SK-N-SH treated with all-trans-retinoic acid at 6 μM for 48 hours (cell line): ENCODE measurements around the gene AGPAT3.

ENCODE experiments used
- ATAC-seq: fragments of 200-7000 bp; cut with Tn5 transposase; 3 replicates; pipeline ENCODE4 v1.9.1; 2020; ENCODE audit warnings: mild to moderate bottlenecking, moderate library complexity
- ARNTL ChIP-seq: fragments of 450-650 bp; formaldehyde crosslinking; IDR thresholded peaks from 2 replicates; pipeline ENCODE4 v1.5.0; 2020; ENCODE audit warnings: low read depth, mild to moderate bottlenecking, moderate library complexity, borderline replicate concordance
- BACH2 ChIP-seq: fragments of 250-450 bp; sonication (Bioruptor Pico); IDR thresholded peaks from 2 replicates; pipeline ENCODE4 v1.9.0; 2021; ENCODE audit warnings: mild to moderate bottlenecking, borderline replicate concordance
- CSDC2 ChIP-seq: fragments of 250-450 bp; sonication (Bioruptor Pico); IDR thresholded peaks from 2 replicates; pipeline ENCODE4 v1.5.0; 2020; ENCODE audit warnings: mild to moderate bottlenecking, moderate library complexity
- CSRNP3 ChIP-seq: fragments of 250-450 bp; sonication (Bioruptor Pico); IDR thresholded peaks from 2 replicates; pipeline ENCODE4 v1.5.1; 2021; ENCODE audit warnings: mild to moderate bottlenecking, moderate library complexity
- ESRRG ChIP-seq: fragments of 250-450 bp; sonication (Bioruptor Pico); IDR thresholded peaks from 2 replicates; pipeline ENCODE4 v1.6.1; 2021; ENCODE audit warnings: mild to moderate bottlenecking
- GLIS3 ChIP-seq: fragments of 250-450 bp; sonication (Bioruptor Pico); IDR thresholded peaks from 2 replicates; pipeline ENCODE4 v1.5.0; 2020; ENCODE audit warnings: mild to moderate bottlenecking, moderate library complexity
- ISL1 ChIP-seq: fragments of 250-450 bp; sonication (Bioruptor Pico); IDR thresholded peaks from 2 replicates; pipeline ENCODE4 v2.1.2; 2022; ENCODE audit warnings: mild to moderate bottlenecking, moderate library complexity
- OSR1 ChIP-seq: fragments of 250-450 bp; sonication (Bioruptor Pico); IDR thresholded peaks from 2 replicates; pipeline ENCODE4 v1.8.0; 2022; ENCODE audit warnings: moderate library complexity, mild to moderate bottlenecking, inconsistent platforms
- PATZ1 ChIP-seq: fragments of 250-450 bp; sonication (Bioruptor Pico); IDR thresholded peaks from 2 replicates; pipeline ENCODE4 v1.8.0; 2020; ENCODE audit warnings: mild to moderate bottlenecking, moderate library complexity, borderline replicate concordance
- PPARA ChIP-seq: fragments of 250-450 bp; sonication (Bioruptor Pico); IDR thresholded peaks from 2 replicates; pipeline ENCODE4 v1.5.0; 2020; ENCODE audit warnings: mild to moderate bottlenecking, borderline replicate concordance
- RARB ChIP-seq: fragments of 250-450 bp; sonication (Bioruptor Pico); IDR thresholded peaks from 2 replicates; pipeline ENCODE4 v1.8.0; 2021; ENCODE audit warnings: mild to moderate bottlenecking, moderate library complexity
- SNAI2 ChIP-seq: fragments of 250-450 bp; sonication (Bioruptor Pico); IDR thresholded peaks from 2 replicates; pipeline ENCODE4 v1.5.0; 2020; ENCODE audit warnings: mild to moderate bottlenecking, moderate library complexity
- TCF4 ChIP-seq: fragments of 250-450 bp; sonication (Bioruptor Pico); IDR thresholded peaks from 2 replicates; pipeline ENCODE4 v1.8.0; 2021; ENCODE audit warnings: mild to moderate bottlenecking, moderate library complexity, borderline replicate concordance
- TOX ChIP-seq: fragments of 250-450 bp; sonication (Bioruptor Pico); IDR thresholded peaks from 2 replicates; pipeline ENCODE4 v1.8.0; 2021; ENCODE audit warnings: mild to moderate bottlenecking, moderate library complexity, borderline replicate concordance
- ZC3H10 ChIP-seq: fragments of 250-450 bp; sonication (Bioruptor Pico); IDR thresholded peaks from 2 replicates; pipeline ENCODE4 v1.5.1; 2021; ENCODE audit warnings: mild to moderate bottlenecking, moderate library complexity
- ZFP3 ChIP-seq: fragments of 250-450 bp; sonication (Bioruptor Pico); IDR thresholded peaks from 2 replicates; pipeline ENCODE4 v1.5.0; 2020; ENCODE audit warnings: mild to moderate bottlenecking, moderate library complexity
- ZFP30 ChIP-seq: fragments of 450-650 bp; formaldehyde crosslinking; IDR thresholded peaks from 2 replicates; pipeline ENCODE4 v1.5.0; 2022; ENCODE audit warnings: mild to moderate bottlenecking, moderate library complexity
- ZNF565 ChIP-seq: fragments of 450-650 bp; formaldehyde crosslinking; conservative IDR thresholded peaks from 2 replicates; pipeline ENCODE4 v1.5.0; 2020; ENCODE audit warnings: low read depth, mild to moderate bottlenecking, moderate library complexity
- ZNF70 ChIP-seq: fragments of 450-650 bp; formaldehyde crosslinking; IDR thresholded peaks from 2 replicates; pipeline ENCODE4 v1.5.0; 2020; ENCODE audit warnings: mild to moderate bottlenecking, moderate library complexity
- ZNF8 ChIP-seq: fragments of 450-650 bp; formaldehyde crosslinking; IDR thresholded peaks from 2 replicates; pipeline ENCODE4 v1.5.0; 2020; ENCODE audit warnings: mild to moderate bottlenecking, moderate library complexity
- TF ChIP-seq, protein P1 (sequence below): fragments of 250-450 bp; sonication (Bioruptor Pico); IDR thresholded peaks from 2 replicates; pipeline ENCODE4 v1.5.1; 2020; ENCODE audit warnings: low read depth, mild to moderate bottlenecking, moderate library complexity
- TF ChIP-seq, protein P2 (sequence below): fragments of 250-450 bp; sonication (Bioruptor Pico); IDR thresholded peaks from 2 replicates; pipeline ENCODE4 v1.5.0; 2020; ENCODE audit warnings: mild to moderate bottlenecking, moderate library complexity

The AGPAT3 gene

DNA sequence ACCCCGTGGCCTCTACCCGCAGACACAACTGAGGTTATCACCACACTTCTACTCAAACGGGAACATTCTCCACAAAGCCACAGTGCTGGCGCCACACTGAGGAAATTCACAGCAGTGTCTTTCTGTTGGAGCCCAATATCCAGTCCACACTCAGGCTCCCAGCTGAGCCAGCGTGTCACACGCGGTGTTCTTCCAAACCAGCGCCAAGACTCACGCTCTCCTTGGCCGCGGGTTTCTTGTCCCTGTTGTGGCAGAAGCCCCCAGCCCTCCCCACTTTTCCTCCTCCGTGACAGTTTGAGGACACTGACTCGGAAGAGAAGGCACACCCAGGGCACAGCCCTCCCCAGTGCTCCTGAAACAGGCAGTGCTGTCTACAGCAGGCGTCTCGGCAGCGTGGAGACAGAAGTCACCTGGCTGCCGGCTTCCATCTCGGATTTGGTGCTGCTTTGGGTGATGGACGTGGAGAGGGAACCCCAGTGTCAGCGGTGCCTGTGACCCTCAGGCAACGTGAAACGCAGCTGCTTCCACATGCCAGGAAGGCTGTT, 35.4 kb upstream of the AGPAT3 start (continued):
- no peak for TF ChIP-seq CSRNP3 (CRISPR knock-in tag)

GRCh38 chr21:43832158-43832550, 32.9 kb upstream of the AGPAT3 start:
- TF ChIP-seq OSR1 (CRISPR knock-in tag) (no peak), BACH2 (CRISPR knock-in tag) (no peak), PATZ1 (no peak), SNAI2 (CRISPR knock-in tag) (no peak), ZFP30 (no peak), ZNF8 (CRISPR knock-in tag) (no peak), ISL1 (CRISPR knock-in tag) (no peak), ZC3H10 (CRISPR knock-in tag) (no peak), TCF4 (CRISPR knock-in tag) (no peak), ZNF70 (CRISPR knock-in tag) (no peak), ESRRG (CRISPR knock-in tag) (no peak), ARNTL (CRISPR knock-in tag) (no peak), ZFP3 (no peak), RARB (CRISPR knock-in tag) (no peak), CSDC2 (CRISPR knock-in tag) (no peak), GLIS3 (no peak), ZNF565 (CRISPR knock-in tag) (no peak)
- TF ChIP-seq, protein P1, sequence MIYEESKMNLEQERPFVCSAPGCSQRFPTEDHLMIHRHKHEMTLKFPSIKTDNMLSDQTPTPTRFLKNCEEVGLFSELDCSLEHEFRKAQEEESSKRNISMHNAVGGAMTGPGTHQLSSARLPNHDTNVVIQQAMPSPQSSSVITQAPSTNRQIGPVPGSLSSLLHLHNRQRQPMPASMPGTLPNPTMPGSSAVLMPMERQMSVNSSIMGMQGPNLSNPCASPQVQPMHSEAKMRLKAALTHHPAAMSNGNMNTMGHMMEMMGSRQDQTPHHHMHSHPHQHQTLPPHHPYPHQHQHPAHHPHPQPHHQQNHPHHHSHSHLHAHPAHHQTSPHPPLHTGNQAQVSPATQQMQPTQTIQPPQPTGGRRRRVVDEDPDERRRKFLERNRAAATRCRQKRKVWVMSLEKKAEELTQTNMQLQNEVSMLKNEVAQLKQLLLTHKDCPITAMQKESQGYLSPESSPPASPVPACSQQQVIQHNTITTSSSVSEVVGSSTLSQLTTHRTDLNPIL (CRISPR knock-in tag): no peak
- TF ChIP-seq, protein P2, sequence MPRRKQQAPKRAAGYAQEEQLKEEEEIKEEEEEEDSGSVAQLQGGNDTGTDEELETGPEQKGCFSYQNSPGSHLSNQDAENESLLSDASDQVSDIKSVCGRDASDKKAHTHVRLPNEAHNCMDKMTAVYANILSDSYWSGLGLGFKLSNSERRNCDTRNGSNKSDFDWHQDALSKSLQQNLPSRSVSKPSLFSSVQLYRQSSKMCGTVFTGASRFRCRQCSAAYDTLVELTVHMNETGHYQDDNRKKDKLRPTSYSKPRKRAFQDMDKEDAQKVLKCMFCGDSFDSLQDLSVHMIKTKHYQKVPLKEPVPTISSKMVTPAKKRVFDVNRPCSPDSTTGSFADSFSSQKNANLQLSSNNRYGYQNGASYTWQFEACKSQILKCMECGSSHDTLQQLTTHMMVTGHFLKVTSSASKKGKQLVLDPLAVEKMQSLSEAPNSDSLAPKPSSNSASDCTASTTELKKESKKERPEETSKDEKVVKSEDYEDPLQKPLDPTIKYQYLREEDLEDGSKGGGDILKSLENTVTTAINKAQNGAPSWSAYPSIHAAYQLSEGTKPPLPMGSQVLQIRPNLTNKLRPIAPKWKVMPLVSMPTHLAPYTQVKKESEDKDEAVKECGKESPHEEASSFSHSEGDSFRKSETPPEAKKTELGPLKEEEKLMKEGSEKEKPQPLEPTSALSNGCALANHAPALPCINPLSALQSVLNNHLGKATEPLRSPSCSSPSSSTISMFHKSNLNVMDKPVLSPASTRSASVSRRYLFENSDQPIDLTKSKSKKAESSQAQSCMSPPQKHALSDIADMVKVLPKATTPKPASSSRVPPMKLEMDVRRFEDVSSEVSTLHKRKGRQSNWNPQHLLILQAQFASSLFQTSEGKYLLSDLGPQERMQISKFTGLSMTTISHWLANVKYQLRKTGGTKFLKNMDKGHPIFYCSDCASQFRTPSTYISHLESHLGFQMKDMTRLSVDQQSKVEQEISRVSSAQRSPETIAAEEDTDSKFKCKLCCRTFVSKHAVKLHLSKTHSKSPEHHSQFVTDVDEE (CRISPR knock-in tag): no peak
- TF ChIP-seq, all 23 proteins: peak for 0

GRCh38 chr21:43832648-43833047, 32.4 kb upstream of the AGPAT3 start:
- no peak for ATAC-seq
- no peak for TF ChIP-seq GLIS3
- no peak for TF ChIP-seq TOX (CRISPR knock-in tag)
- no peak for TF ChIP-seq BACH2 (CRISPR knock-in tag)
- TF ChIP-seq, protein P1 (CRISPR knock-in tag): no peak
- no peak for TF ChIP-seq PATZ1
- no peak for TF ChIP-seq PPARA (CRISPR knock-in tag)
- no peak for TF ChIP-seq RARB (CRISPR knock-in tag)
- TF ChIP-seq CSRNP3 (CRISPR knock-in tag): no peak
- no peak for TF ChIP-seq ISL1 (CRISPR knock-in tag)
- TF ChIP-seq ESRRG (CRISPR knock-in tag): no peak
- TF ChIP-seq OSR1 (CRISPR knock-in tag): no peak
- no peak for TF ChIP-seq ZNF8 (CRISPR knock-in tag)
- TF ChIP-seq ZNF70 (CRISPR knock-in tag): no peak
- no peak for TF ChIP-seq TCF4 (CRISPR knock-in tag)
- TF ChIP-seq ZFP3: no peak
- no peak for TF ChIP-seq SNAI2 (CRISPR knock-in tag)
- TF ChIP-seq ZFP30: no peak
- TF ChIP-seq, protein P2 (CRISPR knock-in tag): no peak

More at GRCh38 chr21:43832158-43832550, 32.9 kb upstream of the AGPAT3 start:
- no peak for ATAC-seq
